IgD-negative memory B cell (primary cell): ENCODE results near the gene E4F1. TPM values are rescaled to one million over a fixed set of nuclear protein-coding genes. Genes with fewer than 3 reads are reported as not detected.

Experiments used
- H3K27ac Mint-ChIP-seq, 3 donors: one replicate each; pipeline ENCODE4 v1.8.0; 2020 to 2022; ENCODE audit warnings: mild to moderate bottlenecking in 3 of 3, mixed read lengths in 3 of 3, moderate library complexity in 1 of 3
- H3K27me3 Mint-ChIP-seq: one replicate; pipeline ENCODE4 v1.8.0; 2021; ENCODE audit warnings: mixed read lengths
- H3K36me3 Mint-ChIP-seq: one replicate; pipeline ENCODE4 v1.8.0; 2020; ENCODE audit warnings: mild to moderate bottlenecking, mixed read lengths
- H3K4me1 Mint-ChIP-seq, 3 donors: one replicate each; pipeline ENCODE4 v1.8.0; 2020 to 2022; ENCODE audit warnings: mixed read lengths in 3 of 3, mild to moderate bottlenecking in 1 of 3
- H3K4me3 Mint-ChIP-seq, 4 donors: one replicate each; pipeline ENCODE4 v1.8.0; 2020 to 2022; ENCODE audit warnings: mild to moderate bottlenecking in 4 of 4, mixed read lengths in 4 of 4, moderate library complexity in 3 of 4
- H3K9me3 Mint-ChIP-seq, 3 donors: one replicate each; pipeline ENCODE4 v1.8.0; 2020 to 2021; ENCODE audit warnings: mixed read lengths in 3 of 3, mild to moderate bottlenecking in 1 of 3
- polyA plus RNA-seq: library from polyadenylated mRNA; unstranded; fragments of 300-500 nt; fragmentation: Illumina TruSeq; gene quantifications from one replicate; pipeline ENCODE4 v1.2.3, GENCODE V29; 2021

The E4F1 gene
- polyA plus RNA-seq, 1 donor from 2014 or later, result 23.2 TPM

- Mint-ChIP-seq H3K4me1 (no peaks in the 10 kb centered on the region), H3K27ac (peak overlapping the region in 1 of 3 donors; percentile 9), H3K27me3 (no peaks in the 10 kb centered on the region), H3K36me3 (peaks cover 2% of the 10 kb centered on the region), H3K9me3 (no peaks in the 10 kb centered on the region), H3K4me3 (no peak overlapping the region)
Measured at GRCh38 chr16:2284001-2284770, 60.8 kb downstream of the E4F1 start.

GRCh38 chr16:2284797-2285576 is 61.6 kb downstream of the E4F1 start:
- peaks cover 3% of the 10 kb centered on the region for H3K36me3 Mint-ChIP-seq
- H3K4me3 Mint-ChIP-seq, result no peak overlapping the region
- H3K27ac Mint-ChIP-seq, result no peak overlapping the region
- no peaks in the 10 kb centered on the region for H3K4me1 Mint-ChIP-seq
- no peaks in the 10 kb centered on the region for H3K9me3 Mint-ChIP-seq
- no peaks in the 10 kb centered on the region for H3K27me3 Mint-ChIP-seq

Other genes starting within 250 kb of the E4F1 start
- gene NOXO1, start 242.1 kb upstream of the E4F1 start, polyA plus RNA-seq, result not detected
- 39.0 TPM for gene GFER, start 239.4 kb upstream of the E4F1 start, polyA plus RNA-seq
- 4.9 TPM for gene SYNGR3, start 233.6 kb upstream of the E4F1 start, polyA plus RNA-seq
- 11.0 TPM for gene ZNF598, start 213.8 kb upstream of the E4F1 start, polyA plus RNA-seq
- not detected for gene NPW, start 203.8 kb upstream of the E4F1 start, polyA plus RNA-seq
- not detected for gene NHERF2, start 196.7 kb upstream of the E4F1 start, polyA plus RNA-seq
- gene NTHL1, start 175.8 kb upstream of the E4F1 start, polyA plus RNA-seq, result 35.2 TPM
- 30.3 TPM for gene TSC2, start 175.6 kb upstream of the E4F1 start, polyA plus RNA-seq
- 7.4 TPM for gene PKD1, start 87.7 kb upstream of the E4F1 start, polyA plus RNA-seq
- 0.41 TPM for gene RAB26, start 75.0 kb upstream of the E4F1 start, polyA plus RNA-seq
- 7.0 TPM for gene TRAF7, start 67.8 kb upstream of the E4F1 start, polyA plus RNA-seq
- gene CASKIN1, start 27.0 kb upstream of the E4F1 start, polyA plus RNA-seq, result not detected
- 44.1 TPM for gene MLST8, start 18.1 kb upstream of the E4F1 start, polyA plus RNA-seq
- gene BRICD5, start 12.7 kb upstream of the E4F1 start, polyA plus RNA-seq, result 0.35 TPM
- gene PGP, start 8.8 kb upstream of the E4F1 start, polyA plus RNA-seq, result 6.4 TPM
- not detected for gene DNASE1L2, start 12.9 kb downstream of the E4F1 start, polyA plus RNA-seq
- 65.1 TPM for gene ECI1, start 28.0 kb downstream of the E4F1 start, polyA plus RNA-seq
- gene RNPS1, start 44.5 kb downstream of the E4F1 start, polyA plus RNA-seq, result 330 TPM
- gene ABCA3, start 117.1 kb downstream of the E4F1 start, polyA plus RNA-seq, result 1.7 TPM
- 5.6 TPM for gene CCNF, start 205.9 kb downstream of the E4F1 start, polyA plus RNA-seq
- 1.0 TPM for gene TEDC2, start 236.5 kb downstream of the E4F1 start, polyA plus RNA-seq
- not detected for gene NTN3, start 247.7 kb downstream of the E4F1 start, polyA plus RNA-seq